ENCODE measurements around the gene UACA.

DNA sequence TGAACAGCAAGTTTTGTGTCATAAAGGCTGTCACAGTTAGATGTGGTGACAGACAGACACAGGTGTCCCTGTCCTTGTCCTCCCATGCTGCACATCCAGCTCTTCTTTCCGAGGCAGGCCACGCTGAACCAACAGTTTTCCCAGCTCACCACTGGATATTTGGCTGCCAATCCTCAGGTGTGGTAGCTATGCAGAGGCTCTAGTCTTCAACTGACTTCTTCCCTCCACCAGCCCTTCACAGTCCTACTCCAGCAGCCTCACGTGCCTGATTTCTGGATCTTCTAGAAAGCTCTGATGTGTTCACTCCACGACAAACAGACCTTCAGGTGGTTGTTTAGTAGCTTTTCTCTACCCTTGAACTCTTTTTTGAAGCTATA lies 145.5 kb downstream of the UACA start:
- TF ChIP-seq EZH2phosphoT487 (IDR thresholded peaks at IDR 0.05; ENCODE audit: borderline replicate concordance) = no peak
- TF ChIP-seq, protein P1, sequence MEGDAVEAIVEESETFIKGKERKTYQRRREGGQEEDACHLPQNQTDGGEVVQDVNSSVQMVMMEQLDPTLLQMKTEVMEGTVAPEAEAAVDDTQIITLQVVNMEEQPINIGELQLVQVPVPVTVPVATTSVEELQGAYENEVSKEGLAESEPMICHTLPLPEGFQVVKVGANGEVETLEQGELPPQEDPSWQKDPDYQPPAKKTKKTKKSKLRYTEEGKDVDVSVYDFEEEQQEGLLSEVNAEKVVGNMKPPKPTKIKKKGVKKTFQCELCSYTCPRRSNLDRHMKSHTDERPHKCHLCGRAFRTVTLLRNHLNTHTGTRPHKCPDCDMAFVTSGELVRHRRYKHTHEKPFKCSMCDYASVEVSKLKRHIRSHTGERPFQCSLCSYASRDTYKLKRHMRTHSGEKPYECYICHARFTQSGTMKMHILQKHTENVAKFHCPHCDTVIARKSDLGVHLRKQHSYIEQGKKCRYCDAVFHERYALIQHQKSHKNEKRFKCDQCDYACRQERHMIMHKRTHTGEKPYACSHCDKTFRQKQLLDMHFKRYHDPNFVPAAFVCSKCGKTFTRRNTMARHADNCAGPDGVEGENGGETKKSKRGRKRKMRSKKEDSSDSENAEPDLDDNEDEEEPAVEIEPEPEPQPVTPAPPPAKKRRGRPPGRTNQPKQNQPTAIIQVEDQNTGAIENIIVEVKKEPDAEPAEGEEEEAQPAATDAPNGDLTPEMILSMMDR (conservative IDR thresholded peaks at IDR 0.05; ENCODE audit: low read length) = no peak
